Hypothalamus (tissue), 51 donors: Measurements from ENCODE around the gene CLSTN1.
"Not testable (repeated sequence)": the region's sequence is repeated elsewhere in the genome, so short reads cannot be mapped to it uniquely, and the experiment has no call there.

Experiments
- DNase-seq, 51 donors: peaks; one replicate each; lab custom pipeline; 2025; lab: John Stamatoyannopoulos, UW

Gene CLSTN1

GRCh38 chr1:9720785-9721605, 102.8 kb downstream of the CLSTN1 start:
- DNase-seq, result no peak

- no peak for DNase-seq
Observed at GRCh38 chr1:9719978-9720722, 103.6 kb downstream of the CLSTN1 start.

GRCh38 chr1:9718006-9718680, 105.6 kb downstream of the CLSTN1 start:
- DNase-seq, result no peak

- peak in 17 of 51 donors; percentile 3 to 51 (median 31) for DNase-seq
Observed at GRCh38 chr1:9717193-9718005, 106.4 kb downstream of the CLSTN1 start.

GRCh38 chr1:9716404-9717192, 107.2 kb downstream of the CLSTN1 start:
- DNase-seq, result no peak

DNA sequence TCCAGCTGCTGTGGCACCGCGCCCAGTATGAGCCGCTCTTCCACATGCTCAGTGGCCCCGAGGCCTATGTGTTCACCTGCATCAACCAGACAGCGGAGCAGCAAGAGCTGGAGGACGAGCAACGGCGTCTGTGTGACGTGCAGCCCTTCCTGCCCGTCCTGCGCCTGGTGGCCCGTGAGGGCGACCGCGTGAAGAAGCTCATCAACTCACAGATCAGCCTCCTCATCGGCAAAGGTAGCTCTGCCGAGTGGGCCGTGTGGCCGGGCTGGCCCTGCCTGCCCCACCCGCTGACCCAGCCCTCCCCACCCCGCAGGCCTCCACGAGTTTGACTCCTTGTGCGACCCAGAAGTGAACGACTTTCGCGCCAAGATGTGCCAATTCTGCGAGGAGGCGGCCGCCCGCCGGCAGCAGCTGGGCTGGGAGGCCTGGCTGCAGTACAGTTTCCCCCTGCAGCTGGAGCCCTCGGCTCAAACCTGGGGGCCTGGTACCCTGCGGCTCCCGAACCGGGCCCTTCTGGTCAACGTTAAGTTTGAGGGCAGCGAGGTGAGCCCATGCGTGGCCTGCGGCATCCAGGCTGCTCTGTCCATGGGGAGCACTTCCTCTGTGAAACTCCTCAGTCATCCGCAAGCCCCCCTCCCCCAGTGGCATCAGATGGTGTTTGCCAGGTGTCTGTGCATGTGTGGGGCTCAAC, 108.1 kb downstream of the CLSTN1 start:
- DNase-seq, result peak in 1 of 51 donors; percentile 87

- DNase-seq, result no peak
Observed at GRCh38 chr1:9714257-9714718, 109.5 kb downstream of the CLSTN1 start.

- DNase-seq, result not testable (repeated sequence)
Observed at GRCh38 chr1:9712767-9713166, 111.0 kb downstream of the CLSTN1 start.

DNA sequence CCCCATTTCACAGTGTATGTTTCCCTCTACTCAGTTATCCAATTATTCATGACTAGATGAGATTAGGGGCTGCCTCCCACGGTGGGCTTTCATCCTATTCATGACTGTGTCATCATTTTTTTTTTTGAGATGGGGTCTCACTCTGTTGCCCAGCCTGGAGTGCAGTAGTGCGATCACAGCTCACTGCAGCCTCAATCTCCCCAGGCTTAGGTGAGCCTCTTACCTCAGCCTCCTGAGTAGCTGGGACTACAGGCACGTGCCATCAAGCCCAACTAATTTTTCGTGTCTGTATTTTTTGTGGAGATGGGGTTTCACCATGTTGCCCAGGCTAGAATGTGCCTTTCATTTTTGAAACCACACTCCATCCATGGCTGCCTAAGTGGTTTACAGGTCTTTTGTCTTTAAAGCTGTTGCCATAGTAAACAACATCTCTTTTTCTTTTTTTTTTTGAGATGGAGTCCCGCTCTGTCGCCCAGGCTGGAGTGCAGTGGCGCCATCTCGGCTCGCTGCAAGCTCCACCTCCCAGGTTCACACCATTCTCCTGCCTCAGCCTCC, 112.2 kb downstream of the CLSTN1 start:
- DNase-seq, result no peak

- DNase-seq, result no peak
Observed at GRCh38 chr1:9710037-9710436, 113.7 kb downstream of the CLSTN1 start.

GRCh38 chr1:9706178-9706577, 117.6 kb downstream of the CLSTN1 start:
- DNase-seq, result no peak

GRCh38 chr1:9705337-9706093, 118.2 kb downstream of the CLSTN1 start:
- DNase-seq, result no peak

DNA sequence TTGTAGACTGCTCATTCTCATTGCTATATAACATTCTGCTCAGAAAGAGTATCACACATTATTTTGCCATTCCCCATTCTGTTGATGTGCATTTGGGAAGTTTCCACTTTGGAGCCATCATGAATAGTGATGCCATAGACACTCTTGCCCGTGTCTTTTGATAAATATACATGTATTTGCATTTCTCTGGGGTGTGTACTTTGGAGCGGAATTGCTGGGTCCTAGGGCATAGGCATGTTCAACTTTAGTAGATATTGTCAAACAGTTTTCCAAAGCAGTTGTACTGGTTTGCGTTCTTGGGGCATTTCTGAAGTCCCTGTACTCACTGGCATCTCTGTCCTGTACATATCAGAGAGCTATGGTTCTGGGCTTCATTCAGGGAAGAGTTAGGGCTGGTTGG, 120.1 kb downstream of the CLSTN1 start:
- no peak for DNase-seq

- DNase-seq, result no peak
Observed at GRCh38 chr1:9703165-9703509, 120.6 kb downstream of the CLSTN1 start.

DNA sequence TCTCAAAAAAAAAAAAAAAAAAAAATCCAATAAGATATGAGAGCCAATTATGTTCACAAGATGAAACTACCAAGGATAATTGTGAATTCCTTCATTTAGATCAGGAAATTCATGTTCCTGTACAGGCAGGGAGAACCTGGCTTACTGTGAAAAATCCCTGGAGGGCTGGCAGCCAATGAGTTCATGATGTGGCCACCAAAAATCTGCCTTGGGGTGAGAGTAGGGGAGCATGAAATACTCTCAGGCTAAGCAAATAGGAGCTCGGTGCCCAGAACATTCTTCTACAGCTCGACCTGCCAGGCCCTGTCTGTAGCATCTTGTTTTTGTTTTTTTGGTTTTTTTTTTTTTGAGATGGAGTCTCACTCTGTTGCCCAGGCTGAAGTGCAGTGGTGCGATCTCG, 122.1 kb downstream of the CLSTN1 start:
- DNase-seq, result no peak

GRCh38 chr1:9700340-9700739, 123.4 kb downstream of the CLSTN1 start:
- no peak for DNase-seq

- no peak for DNase-seq
Observed at GRCh38 chr1:9699361-9699760, 124.4 kb downstream of the CLSTN1 start.

DNA sequence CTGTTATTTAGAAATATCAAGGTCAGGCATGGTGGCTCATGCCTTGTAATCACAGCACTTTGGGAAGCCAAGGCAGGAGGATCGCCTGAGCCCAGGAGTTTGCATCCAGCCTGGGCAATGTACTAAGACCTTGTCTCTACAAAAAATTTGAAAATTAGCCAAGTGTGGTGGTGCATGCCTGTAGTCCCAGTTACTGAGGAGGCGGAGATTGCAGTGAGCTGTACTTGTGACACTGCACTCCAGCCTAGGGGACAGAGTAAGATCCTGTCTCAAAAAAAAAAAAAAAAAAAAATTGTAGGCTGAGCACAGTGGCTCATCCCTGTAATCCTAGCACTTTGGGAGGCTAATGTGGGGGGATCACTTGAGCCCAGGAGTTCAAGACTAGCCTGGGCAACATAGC, 127.0 kb downstream of the CLSTN1 start:
- DNase-seq, result no peak
